Panc1 (cell line): ENCODE measurements around the gene MPI. TPM values are rescaled to one million over a fixed set of nuclear protein-coding genes. Genes with fewer than 3 reads are reported as not detected.

Source experiments
- ATAC-seq: fragments of 200-7000 bp; cut with Tn5 transposase; 2 replicates; pipeline ENCODE4 v1.9.1; 2020; ENCODE audit warnings: mild to moderate bottlenecking, moderate library complexity
- BruUV-seq: library from RNA; stranded (reverse); fragments of 400-500 nt; replicated peaks from 2 replicates; lab custom pipeline; 2021; lab: Mats Ljungman, UMichigan
- CTCF ChIA-PET: fragments of 300-600 bp; sonication (Branson Sonifier 250); formaldehyde crosslinking; loops from one replicate; lab custom pipeline; 2022; ENCODE audit warnings: antibody characterized with exemption; lab: Charles Lee
- POLR2A ChIA-PET: fragments of 300-600 bp; sonication (Branson Sonifier 250); formaldehyde crosslinking; loops from one replicate; lab custom pipeline; 2022; ENCODE audit warnings: antibody characterized with exemption; lab: Charles Lee
- DNase-seq: peaks from one replicate; pipeline ENCODE4 v3.0.0-alpha.2; 2010; ENCODE audit warnings: low read depth, low spot score
- H3K27ac ChIP-seq: 2 replicates; pipeline ENCODE4 v1.5.1; 2011; ENCODE audit warnings: mild to moderate bottlenecking, low read length, inconsistent platforms
- H3K27me3 ChIP-seq: fragments of 200-500 bp; sonication (Bioruptor generic); 2 replicates; pipeline ENCODE4 v1.6.0; 2014; ENCODE audit warnings: low read length, inconsistent platforms; ENCODE audit not compliant: control insufficient read depth, insufficient read depth
- H3K36me3 ChIP-seq: fragments of 200-500 bp; sonication (Bioruptor generic); 2 replicates; pipeline ENCODE4 v1.5.1; 2014; ENCODE audit warnings: inconsistent platforms, mild to moderate bottlenecking, low read length, moderate library complexity; ENCODE audit not compliant: control insufficient read depth, insufficient read depth
- H3K4me1 ChIP-seq: 2 replicates; pipeline ENCODE4 v1.5.1; 2011; ENCODE audit warnings: inconsistent platforms, mild to moderate bottlenecking, low read length, moderate library complexity; ENCODE audit not compliant: control insufficient read depth, insufficient read depth
- H3K4me3 ChIP-seq, 2 experiments: 2 replicates each; pipeline ENCODE4 v1.5.1; 2011 to 2012; ENCODE audit warnings: low read depth in 2 of 2, low read length in 2 of 2, mild to moderate bottlenecking in 2 of 2, inconsistent platforms in 1 of 2, moderate library complexity in 1 of 2
- H3K9me3 ChIP-seq: fragments of 200-500 bp; sonication (Bioruptor generic); 2 replicates; pipeline ENCODE4 v1.5.1; 2014; ENCODE audit warnings: low read depth, mild to moderate bottlenecking, inconsistent platforms, low read length, moderate library complexity; ENCODE audit not compliant: control insufficient read depth, insufficient read depth
- POLR2AphosphoS5 ChIP-seq: IDR thresholded peaks from 2 replicates; pipeline ENCODE4 v1.6.1; 2012; ENCODE audit warnings: mild to moderate bottlenecking, low read depth, low read length, moderate library complexity
- SIN3A ChIP-seq: IDR thresholded peaks from 2 replicates; pipeline ENCODE4 v1.6.1; 2012; ENCODE audit warnings: low read depth, mild to moderate bottlenecking, low read length, moderate library complexity, borderline replicate concordance; ENCODE audit not compliant: insufficient read depth
- TCF7L2 ChIP-seq: IDR thresholded peaks from 2 replicates; pipeline ENCODE4 v1.6.1; 2011; ENCODE audit warnings: mild to moderate bottlenecking, low read depth, low read length, inconsistent platforms
- in situ Hi-C: cut with HindIII; loops from 2 replicates; pipeline ENCODE4 v1.10.0; 2016; ENCODE audit warnings: low sequenced_read_pairs, low pct_unique_long_range_greater_than_20kb
- intact Hi-C: fragments of 100-400 bp; cut with micrococcal nuclease; formaldehyde crosslinking; loops from one replicate; pipeline ENCODE4 v1.10.0; 2022; ENCODE audit not compliant: unreplicated experiment
- total RNA-seq: library from RNA; stranded (reverse); gene quantifications from one replicate; pipeline ENCODE4 v1.2.1, GENCODE V29; 2021; ENCODE audit not compliant: unreplicated experiment
- TF ChIP-seq, protein P1 (sequence below), 2 experiments: IDR thresholded peaks; 2 replicates each; pipeline ENCODE4 v1.6.1; 2011 to 2012; ENCODE audit warnings: low read depth in 2 of 2, control low read depth in 1 of 2, low read length in 1 of 2, mild to moderate bottlenecking in 1 of 2, moderate library complexity in 1 of 2; ENCODE audit not compliant: insufficient read depth in 1 of 2
- TF ChIP-seq, protein P2 (sequence below): fragments of 450-650 bp; IDR thresholded peaks from 2 replicates; pipeline ENCODE4 v1.5.1; 2017; ENCODE audit warnings: mild to moderate bottlenecking

The MPI gene
- total RNA-seq, 1 experiment from 2014 or later, result 45.8 TPM

DNA sequence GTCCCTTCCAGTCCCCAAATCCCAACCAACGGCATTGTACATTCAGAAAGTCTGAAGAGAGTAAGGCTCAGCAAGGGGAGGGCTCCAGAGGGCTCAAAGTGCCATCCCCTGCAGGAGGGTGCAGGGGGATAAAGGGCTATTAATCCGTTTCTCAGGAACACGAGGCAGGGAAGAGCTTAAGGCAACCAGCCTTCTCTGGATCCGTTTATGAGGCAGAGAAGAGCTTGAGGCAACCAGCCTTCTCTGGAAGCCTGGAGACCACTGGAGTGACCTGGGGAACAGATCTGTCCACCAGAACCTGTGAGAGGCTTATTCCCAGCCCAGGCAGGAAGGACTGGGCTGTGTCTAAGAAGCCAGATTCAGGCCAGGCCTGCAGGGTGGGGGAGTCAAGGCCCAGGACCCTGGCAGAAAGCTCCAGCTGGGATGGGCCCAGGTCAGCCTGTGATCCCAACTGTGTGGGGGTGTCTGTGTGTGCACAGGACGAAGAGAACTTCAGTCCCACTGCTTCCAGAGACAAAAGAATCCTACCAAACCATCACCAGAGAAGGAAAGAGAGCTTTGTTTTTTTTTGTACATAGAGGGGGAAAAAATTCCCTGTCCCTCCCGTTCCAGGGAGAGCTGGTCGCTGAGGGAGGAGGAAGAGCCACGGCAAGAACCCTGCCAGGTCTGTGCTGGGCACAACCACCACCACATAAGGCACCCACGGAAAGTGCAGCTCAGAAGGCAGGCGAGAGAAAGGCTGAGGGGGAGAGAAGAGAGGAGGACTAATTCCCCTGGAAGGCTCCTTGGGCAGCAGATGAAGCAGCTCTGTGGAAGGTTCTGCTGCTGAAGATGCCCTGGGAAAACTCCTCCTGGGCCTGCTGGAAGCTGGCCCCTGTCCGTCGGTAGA lies 45.3 kb upstream of the MPI start:
- Histone ChIP-seq H3K4me3 (no peak overlapping the region), H3K9me3 (no peaks in the 10 kb centered on the region), H3K27me3 (no peaks in the 10 kb centered on the region), H3K36me3 (no peaks in the 10 kb centered on the region), H3K27ac (peak overlapping the region; percentile 40), H3K4me1 (peaks cover 19% of the 10 kb centered on the region)
- DNase-seq, result no peak
- BruUV-seq, result no TSS peak
- in situ Hi-C loops (no loop called here), intact Hi-C loops (no loop called here)
- TF ChIP-seq, protein P1, sequence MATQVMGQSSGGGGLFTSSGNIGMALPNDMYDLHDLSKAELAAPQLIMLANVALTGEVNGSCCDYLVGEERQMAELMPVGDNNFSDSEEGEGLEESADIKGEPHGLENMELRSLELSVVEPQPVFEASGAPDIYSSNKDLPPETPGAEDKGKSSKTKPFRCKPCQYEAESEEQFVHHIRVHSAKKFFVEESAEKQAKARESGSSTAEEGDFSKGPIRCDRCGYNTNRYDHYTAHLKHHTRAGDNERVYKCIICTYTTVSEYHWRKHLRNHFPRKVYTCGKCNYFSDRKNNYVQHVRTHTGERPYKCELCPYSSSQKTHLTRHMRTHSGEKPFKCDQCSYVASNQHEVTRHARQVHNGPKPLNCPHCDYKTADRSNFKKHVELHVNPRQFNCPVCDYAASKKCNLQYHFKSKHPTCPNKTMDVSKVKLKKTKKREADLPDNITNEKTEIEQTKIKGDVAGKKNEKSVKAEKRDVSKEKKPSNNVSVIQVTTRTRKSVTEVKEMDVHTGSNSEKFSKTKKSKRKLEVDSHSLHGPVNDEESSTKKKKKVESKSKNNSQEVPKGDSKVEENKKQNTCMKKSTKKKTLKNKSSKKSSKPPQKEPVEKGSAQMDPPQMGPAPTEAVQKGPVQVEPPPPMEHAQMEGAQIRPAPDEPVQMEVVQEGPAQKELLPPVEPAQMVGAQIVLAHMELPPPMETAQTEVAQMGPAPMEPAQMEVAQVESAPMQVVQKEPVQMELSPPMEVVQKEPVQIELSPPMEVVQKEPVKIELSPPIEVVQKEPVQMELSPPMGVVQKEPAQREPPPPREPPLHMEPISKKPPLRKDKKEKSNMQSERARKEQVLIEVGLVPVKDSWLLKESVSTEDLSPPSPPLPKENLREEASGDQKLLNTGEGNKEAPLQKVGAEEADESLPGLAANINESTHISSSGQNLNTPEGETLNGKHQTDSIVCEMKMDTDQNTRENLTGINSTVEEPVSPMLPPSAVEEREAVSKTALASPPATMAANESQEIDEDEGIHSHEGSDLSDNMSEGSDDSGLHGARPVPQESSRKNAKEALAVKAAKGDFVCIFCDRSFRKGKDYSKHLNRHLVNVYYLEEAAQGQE (IDR thresholded peaks at IDR 0.05; ENCODE audit: insufficient read depth in 1 of 2, low read depth in 2 of 2, low read length in 1 of 2), result no peak
- TF ChIP-seq, protein P2, sequence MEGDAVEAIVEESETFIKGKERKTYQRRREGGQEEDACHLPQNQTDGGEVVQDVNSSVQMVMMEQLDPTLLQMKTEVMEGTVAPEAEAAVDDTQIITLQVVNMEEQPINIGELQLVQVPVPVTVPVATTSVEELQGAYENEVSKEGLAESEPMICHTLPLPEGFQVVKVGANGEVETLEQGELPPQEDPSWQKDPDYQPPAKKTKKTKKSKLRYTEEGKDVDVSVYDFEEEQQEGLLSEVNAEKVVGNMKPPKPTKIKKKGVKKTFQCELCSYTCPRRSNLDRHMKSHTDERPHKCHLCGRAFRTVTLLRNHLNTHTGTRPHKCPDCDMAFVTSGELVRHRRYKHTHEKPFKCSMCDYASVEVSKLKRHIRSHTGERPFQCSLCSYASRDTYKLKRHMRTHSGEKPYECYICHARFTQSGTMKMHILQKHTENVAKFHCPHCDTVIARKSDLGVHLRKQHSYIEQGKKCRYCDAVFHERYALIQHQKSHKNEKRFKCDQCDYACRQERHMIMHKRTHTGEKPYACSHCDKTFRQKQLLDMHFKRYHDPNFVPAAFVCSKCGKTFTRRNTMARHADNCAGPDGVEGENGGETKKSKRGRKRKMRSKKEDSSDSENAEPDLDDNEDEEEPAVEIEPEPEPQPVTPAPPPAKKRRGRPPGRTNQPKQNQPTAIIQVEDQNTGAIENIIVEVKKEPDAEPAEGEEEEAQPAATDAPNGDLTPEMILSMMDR, result no peak
- TF ChIP-seq POLR2AphosphoS5, result no peak
- no peak for TF ChIP-seq TCF7L2
- no peak for TF ChIP-seq SIN3A
- no peak for ATAC-seq
- POLR2A ChIA-PET, result interaction anchor here (0.7 kb wide), 1 partner anchor 25 kb away, joined by 3 read pairs; no protein-coding TSS in a partner anchor
- CTCF ChIA-PET, result interaction anchor here (0.6 to 1.0 kb wide), 3 partner anchors 9 to 27 kb away, joined by 3 to 6 read pairs (median 3); no protein-coding TSS in a partner anchor

DNA sequence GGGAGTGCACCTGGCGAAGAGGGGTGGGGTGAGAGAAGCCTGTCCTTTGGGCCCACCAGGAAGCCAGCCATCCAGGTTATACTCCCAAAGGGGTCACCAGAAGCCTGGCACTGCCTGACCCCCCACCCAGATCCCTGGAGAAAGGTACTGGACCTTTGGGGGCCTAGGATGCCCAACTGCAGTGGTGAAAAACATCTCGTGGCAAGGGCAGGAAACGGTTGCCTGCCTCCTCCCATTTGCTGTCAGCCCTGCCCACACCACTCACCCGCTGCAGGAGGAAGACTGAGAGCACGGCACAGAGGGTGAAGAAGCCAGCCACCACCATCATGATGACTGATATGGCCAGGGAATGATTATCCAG lies 44.7 kb upstream of the MPI start:
- DNase-seq (no peak), ATAC-seq (no peak)
- peaks cover 19% of the 10 kb centered on the region for H3K4me1 ChIP-seq
- no peak overlapping the region for H3K4me3 ChIP-seq
- no peak overlapping the region; the same call in 1 of the 2 replicates for H3K27ac ChIP-seq
- H3K9me3 ChIP-seq, result no peaks in the 10 kb centered on the region
- ChIA-PET POLR2A (interaction anchor here (0.7 kb wide), 1 partner anchor 25 kb away, joined by 3 read pairs; no protein-coding TSS in a partner anchor), CTCF (no interaction called here)
- H3K36me3 ChIP-seq, result no peaks in the 10 kb centered on the region; the same call in 1 of the 2 replicates
- H3K27me3 ChIP-seq, result no peaks in the 10 kb centered on the region
- intact Hi-C loops, result no loop called here
- no TSS peak for BruUV-seq
- in situ Hi-C loops, result no loop called here
- no peak for TF ChIP-seq TCF7L2
- TF ChIP-seq, protein P2, result no peak
- no peak for TF ChIP-seq SIN3A
- no peak for TF ChIP-seq POLR2AphosphoS5
- TF ChIP-seq, protein P1 (IDR thresholded peaks at IDR 0.05; ENCODE audit: insufficient read depth in 1 of 2, low read depth in 2 of 2, low read length in 1 of 2), result no peak
